ENCODE data around the gene TPH2.

The TPH2 gene

DNA sequence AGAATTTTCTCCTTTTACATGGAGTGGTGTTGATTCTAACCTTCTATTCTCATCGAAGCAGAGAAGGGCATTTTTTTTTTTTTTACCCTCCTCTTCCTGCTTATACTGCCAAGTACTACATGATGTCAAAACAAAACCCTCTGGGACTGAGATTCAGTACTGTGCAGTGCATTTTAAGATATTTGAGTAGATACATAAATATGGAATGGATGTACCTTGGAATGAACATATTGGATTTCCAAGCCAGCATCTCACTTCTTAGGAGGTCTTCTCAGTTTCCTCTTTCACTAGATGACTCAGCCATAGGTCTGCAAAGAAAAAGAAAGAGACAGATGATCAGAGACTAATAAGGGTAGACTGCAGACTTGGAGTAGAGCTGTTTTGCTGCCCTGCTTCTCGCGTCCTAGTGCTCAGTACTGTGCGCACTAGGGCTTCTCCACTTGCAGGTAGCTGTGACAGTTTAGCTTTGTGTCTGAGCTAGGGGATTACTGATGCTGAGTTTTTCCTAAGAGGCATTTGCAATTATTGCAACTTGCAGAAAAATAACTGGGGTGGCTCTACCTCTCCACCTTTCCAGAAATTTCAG, 20.4 kb downstream of the TPH2 start:
- no peak for DNase-seq (ENCODE audit: low read depth)

- no peak for DNase-seq (ENCODE audit: low read depth)
Observed at GRCh38 chr12:71967211-71967610, 28.6 kb downstream of the TPH2 start.

GRCh38 chr12:71969330-71969729, 30.7 kb downstream of the TPH2 start:
- DNase-seq (ENCODE audit: low read depth), result no peak

- no peak for DNase-seq (ENCODE audit: low read depth)
Observed at GRCh38 chr12:71970031-71970430, 31.4 kb downstream of the TPH2 start.

GRCh38 chr12:71972441-71973074, 33.9 kb downstream of the TPH2 start:
- DNase-seq (ENCODE audit: low read depth), result no peak

DNA sequence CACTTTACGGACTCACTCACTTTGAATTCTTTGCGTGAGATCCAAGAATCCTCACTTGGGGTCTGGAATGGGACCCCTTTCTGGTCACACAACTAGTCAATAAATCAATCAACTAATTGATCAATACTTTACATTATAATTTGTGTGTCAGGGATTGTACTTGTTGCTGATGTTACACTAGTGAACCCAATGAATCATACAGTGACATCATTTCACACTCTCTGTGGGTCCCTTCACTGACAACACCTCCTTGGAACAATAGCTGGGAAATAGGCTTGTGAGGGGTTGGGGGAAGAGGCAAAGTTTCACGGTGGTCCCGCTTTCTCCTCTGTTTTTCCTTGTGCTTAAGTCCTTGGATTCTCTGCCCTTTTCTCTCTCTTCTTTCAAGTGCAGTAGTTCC, 35.0 kb downstream of the TPH2 start:
- DNase-seq (ENCODE audit: low read depth), result no peak

DNA sequence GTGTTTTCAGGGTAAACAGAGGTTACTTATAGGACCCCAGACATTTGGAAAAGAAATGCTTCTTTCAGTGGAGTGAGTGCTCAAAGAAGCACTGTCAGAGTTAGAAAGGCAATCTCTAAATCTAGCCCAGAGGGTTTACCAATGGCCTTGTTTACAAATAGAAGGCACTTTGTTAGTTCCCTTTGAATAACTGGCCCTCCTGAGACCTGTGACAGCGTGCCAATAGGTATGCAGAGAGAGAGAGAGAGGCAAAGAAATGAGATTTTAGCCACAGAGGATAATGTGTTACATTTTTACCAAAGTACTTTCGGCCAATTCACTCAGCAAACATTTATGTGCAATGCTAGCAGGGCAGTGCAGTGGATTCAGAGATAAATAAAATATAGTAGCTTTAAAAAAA, 41.9 kb downstream of the TPH2 start:
- no peak for DNase-seq (ENCODE audit: low read depth)

- no peak for DNase-seq (ENCODE audit: low read depth)
Observed at GRCh38 chr12:71981149-71981548, 42.5 kb downstream of the TPH2 start.

DNA sequence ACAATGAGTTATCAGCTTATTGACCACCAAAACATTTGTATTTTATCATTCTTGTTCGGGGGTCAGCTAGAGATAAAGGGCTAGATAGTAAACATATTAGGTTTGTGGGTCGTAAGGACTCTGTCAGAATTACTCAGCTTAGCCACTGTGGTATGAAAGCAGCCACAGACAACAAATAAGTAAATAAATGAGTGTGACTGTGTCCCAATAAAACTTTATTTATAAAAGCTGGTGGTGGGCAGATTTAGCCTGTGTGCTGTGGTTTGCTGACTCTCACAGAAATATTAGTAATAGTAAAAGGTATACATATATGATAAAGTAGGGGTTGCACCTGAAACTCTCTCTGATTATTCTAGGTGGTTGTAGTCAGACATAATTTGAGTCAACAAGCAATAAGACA, 56.1 kb downstream of the TPH2 start:
- no peak for DNase-seq (ENCODE audit: low read depth)

GRCh38 chr12:71999795-72000194, 61.1 kb downstream of the TPH2 start:
- no peak for DNase-seq (ENCODE audit: low read depth)

- no peak for DNase-seq (ENCODE audit: low read depth)
Observed at GRCh38 chr12:72000969-72001648, 62.5 kb downstream of the TPH2 start.

- no peak for DNase-seq (ENCODE audit: low read depth)
Observed at GRCh38 chr12:72006766-72007165, 68.1 kb downstream of the TPH2 start.

DNA sequence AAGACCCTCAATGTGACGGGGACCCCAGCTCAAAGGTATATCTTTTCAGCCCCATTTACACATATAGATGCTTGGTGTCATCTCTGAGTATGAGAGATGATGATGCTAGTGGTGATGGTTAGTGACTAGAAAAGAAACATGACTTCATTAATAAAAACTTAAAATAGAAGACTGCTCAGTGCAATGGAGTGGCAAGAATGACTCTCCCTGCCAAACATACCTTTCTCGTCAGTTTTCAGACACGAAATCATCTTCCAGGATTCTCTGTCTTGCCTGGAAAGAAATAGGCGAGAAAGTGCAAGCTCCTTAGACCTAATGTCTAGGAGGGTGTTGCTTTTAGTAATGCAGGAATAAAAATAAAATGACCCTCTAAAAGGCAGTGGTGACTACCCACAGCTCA, 71.7 kb downstream of the TPH2 start:
- DNase-seq (ENCODE audit: low read depth), result no peak

DNA sequence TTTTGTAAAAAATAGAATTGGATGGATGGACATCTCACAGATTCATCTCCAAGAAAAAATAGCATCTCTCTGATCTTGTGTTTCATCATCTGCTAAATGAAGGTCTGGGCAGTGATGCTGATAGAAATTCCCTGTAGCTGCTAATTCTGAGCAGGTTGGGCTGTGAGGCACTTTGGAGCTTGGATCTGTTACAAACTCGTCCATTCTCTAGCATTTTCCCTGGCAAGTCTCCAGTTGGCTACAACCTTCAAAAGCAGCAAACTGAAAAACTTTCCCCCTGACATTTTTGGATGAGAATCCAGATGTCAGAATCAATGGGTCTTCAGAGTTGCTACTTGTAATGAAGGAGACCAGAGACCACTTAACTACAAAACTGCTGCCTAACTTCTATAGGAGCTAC, 72.7 kb downstream of the TPH2 start:
- DNase-seq (ENCODE audit: low read depth), result no peak

DNA sequence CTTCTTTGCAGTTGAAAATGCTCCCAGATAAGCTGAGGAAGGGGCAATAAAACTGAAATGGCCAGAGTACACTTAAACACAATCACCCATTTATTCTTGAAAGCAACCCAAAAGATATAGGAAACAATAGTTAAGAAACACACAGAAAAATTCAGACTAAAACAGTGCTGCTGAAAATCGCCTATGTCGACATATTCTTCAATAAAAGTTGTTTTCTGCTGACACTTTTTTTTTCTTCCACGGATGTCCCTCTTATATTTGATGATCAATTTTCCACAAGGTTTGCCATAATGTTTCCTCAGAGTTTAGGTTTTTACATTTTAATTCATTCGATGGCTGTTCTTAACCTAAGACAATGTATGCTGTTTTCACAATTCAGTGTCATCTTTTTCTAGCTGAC, 74.2 kb downstream of the TPH2 start:
- no peak for DNase-seq (ENCODE audit: low read depth)

DNA sequence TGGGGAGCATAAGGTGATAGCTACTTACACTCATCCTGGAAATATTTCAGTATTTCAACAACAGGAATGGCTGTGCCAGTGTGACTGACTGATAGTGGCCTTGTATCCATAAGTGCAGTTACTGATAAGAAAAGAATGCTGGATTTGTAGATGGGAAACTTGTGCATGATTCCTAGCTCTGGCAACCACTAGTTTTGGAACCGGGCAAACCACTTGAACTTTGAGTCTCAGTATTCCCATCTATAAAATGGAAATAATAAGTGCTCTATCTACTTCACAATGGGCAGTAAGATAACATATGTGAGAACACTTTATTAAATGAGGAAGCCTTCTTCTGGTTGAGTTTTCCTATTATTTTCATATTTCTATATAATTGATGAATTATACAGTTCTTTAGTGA, 77.2 kb downstream of the TPH2 start:
- DNase-seq (ENCODE audit: low read depth), result no peak

DNA sequence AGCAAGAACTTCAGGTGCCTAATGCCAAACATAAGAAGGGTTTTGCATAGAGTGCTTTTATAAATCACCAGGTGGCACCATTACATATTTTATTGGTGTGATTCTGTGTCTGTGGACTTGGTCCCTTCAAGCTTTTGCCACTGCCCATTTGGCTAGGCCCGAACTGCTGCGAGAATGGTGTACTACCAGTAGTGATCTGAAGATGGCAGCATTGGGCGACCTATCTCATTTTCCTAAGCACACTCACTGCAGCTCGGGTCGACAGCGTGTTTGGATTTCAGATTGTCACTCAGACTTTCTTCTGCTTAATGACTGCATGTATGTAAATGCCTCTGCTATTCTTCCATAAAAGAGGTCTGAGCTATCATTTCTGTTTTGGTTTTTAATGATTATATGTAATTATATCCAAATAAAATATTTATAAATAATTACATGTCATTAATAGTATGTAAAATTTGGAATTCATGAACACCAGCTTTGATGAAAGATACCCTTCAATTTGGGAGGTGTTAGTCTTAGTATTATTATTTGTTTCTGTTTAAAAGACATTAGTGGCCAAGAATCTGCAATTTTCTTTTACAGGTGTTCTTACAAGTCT, 78.5 kb downstream of the TPH2 start:
- DNase-seq (ENCODE audit: low read depth), result peak; percentile 19

DNA sequence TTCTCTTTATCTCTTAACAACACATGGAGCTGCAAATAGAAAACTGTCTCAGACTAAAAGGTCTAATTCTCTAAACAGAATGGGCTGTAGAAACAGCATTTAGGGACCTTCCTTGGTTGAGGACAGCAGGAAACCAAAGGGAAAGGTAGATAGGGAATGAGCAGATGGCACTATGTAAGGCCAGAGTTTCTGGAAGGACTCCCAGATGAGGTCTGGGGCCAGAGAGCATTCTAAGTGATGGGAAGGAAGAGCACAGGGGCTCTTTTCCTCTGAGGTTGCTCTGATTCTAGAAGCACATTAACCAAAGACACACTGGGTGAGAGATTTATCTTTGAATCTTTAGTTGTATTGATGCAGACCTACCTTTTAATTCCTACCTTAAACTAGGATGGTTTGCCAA, 79.4 kb downstream of the TPH2 start:
- no peak for DNase-seq (ENCODE audit: low read depth)

GRCh38 chr12:72024613-72025012, 86.0 kb downstream of the TPH2 start:
- DNase-seq (ENCODE audit: low read depth), result no peak

GRCh38 chr12:72025524-72025923, 86.9 kb downstream of the TPH2 start:
- DNase-seq (ENCODE audit: low read depth), result no peak

DNA sequence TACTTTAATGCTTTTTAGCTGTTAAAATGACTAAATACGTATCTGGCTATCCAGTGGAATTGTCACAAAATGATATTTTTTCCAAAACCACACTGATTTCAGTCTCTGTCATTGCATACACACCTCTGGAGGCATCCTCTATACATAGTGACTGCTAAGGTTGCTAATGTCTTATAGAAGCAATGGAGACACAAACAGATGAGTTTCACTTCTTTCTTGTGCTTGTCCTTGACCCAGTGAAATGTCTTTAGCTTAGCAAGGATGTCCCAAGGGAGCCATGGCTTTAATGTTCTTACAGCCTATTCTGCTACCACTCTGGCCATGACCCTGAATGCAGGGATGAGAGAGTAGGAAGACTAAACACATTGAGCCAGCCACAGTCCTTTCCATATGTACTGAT, 90.3 kb downstream of the TPH2 start:
- DNase-seq (ENCODE audit: low read depth), result no peak

DNA sequence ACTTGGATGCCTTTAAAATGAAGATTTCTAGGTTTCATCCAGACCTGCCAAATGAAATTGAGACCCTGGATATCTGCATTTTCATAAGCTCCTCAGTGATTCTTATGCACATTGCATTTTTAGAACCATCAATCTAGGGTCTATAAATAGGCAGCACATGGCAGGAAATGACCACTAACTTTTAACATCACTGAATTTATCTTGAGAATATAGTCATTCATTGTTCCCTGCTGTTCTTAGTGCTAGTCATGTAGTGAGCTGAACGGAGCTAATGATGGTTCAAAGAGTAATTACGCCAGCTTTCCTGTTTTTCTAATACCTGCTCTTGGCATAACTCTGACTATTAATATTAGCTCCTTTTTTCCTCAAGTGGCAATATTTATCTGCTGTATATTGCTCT, 91.6 kb downstream of the TPH2 start:
- DNase-seq (ENCODE audit: low read depth), result no peak

GRCh38 chr12:72031066-72031465, 92.4 kb downstream of the TPH2 start:
- DNase-seq (ENCODE audit: low read depth), result no peak
